ENCODE measurements around the gene MLN. TPM values are rescaled to one million over a fixed set of nuclear protein-coding genes. Genes with fewer than 3 reads are reported as not detected.

The MLN gene
- total RNA-seq, 2 donors from 2014 or later, result 0.48 TPM; not detected in 1

- no peaks in the 10 kb centered on the region for H3K36me3 ChIP-seq
- no peak for DNase-seq
- intact Hi-C loops (cut with DNase I), result no loop called here
These were observed 41.4 kb upstream of the MLN start for GRCh38 chr6:33845031-33845745.

GRCh38 chr6:33843131-33844121 is 39.6 kb upstream of the MLN start:
- H3K27me3 ChIP-seq, result no peaks in the 10 kb centered on the region
- no peak overlapping the region for H3K4me3 ChIP-seq
- no peak for DNase-seq

More at GRCh38 chr6:33845031-33845745, 41.4 kb upstream of the MLN start:
- H3K27me3 ChIP-seq, result no peaks in the 10 kb centered on the region
- no peaks in the 10 kb centered on the region for H3K9me3 ChIP-seq
- no peaks in the 10 kb centered on the region for H3K4me1 ChIP-seq
- no peak overlapping the region for H3K4me3 ChIP-seq
- no peak overlapping the region for H3K27ac ChIP-seq
- no peak overlapping the region for H3K9ac ChIP-seq (ENCODE audit: low read depth in 2 of 2, low read length in 2 of 2)
- TF ChIP-seq, protein P1, sequence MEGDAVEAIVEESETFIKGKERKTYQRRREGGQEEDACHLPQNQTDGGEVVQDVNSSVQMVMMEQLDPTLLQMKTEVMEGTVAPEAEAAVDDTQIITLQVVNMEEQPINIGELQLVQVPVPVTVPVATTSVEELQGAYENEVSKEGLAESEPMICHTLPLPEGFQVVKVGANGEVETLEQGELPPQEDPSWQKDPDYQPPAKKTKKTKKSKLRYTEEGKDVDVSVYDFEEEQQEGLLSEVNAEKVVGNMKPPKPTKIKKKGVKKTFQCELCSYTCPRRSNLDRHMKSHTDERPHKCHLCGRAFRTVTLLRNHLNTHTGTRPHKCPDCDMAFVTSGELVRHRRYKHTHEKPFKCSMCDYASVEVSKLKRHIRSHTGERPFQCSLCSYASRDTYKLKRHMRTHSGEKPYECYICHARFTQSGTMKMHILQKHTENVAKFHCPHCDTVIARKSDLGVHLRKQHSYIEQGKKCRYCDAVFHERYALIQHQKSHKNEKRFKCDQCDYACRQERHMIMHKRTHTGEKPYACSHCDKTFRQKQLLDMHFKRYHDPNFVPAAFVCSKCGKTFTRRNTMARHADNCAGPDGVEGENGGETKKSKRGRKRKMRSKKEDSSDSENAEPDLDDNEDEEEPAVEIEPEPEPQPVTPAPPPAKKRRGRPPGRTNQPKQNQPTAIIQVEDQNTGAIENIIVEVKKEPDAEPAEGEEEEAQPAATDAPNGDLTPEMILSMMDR (IDR thresholded peaks at IDR 0.05), result no peak

DNA sequence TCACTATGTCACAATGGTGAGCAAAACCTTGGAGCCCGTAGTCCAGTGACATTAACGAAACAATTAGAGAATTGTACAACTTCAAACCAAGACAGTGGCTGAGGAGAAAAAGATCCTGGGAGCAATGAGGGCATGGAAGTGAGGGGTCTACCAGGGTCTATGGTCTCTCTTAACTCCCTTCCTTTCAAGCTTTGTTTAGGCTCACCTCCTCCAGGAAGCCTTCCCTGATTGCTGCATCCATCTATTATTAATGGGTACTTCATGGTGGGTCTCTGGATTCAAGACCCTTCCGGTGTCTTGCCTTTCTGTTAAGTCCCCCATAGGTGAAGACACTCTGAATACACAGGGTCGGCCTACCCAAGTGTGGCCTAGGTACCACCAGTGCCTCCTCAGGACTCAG is 38.1 kb upstream of the MLN start:
- Histone ChIP-seq H3K27ac (no peak overlapping the region), H3K9ac (ENCODE audit: low read depth in 2 of 2, low read length in 2 of 2) (no peak overlapping the region), H3K4me1 (no peaks in the 10 kb centered on the region), H3K9me3 (no peaks in the 10 kb centered on the region), H3K4me3 (no peak overlapping the region), H3K27me3 (no peaks in the 10 kb centered on the region), H3K36me3 (no peaks in the 10 kb centered on the region)
- TF ChIP-seq, protein P1 (IDR thresholded peaks at IDR 0.05), result no peak
- intact Hi-C loops (cut with DNase I), result no loop called here
- no peak for DNase-seq

More at GRCh38 chr6:33843131-33844121, 39.6 kb upstream of the MLN start:
- Histone ChIP-seq H3K36me3 (no peaks in the 10 kb centered on the region), H3K9me3 (no peaks in the 10 kb centered on the region), H3K9ac (ENCODE audit: low read depth in 2 of 2, low read length in 2 of 2) (no peak overlapping the region), H3K27ac (no peak overlapping the region), H3K4me1 (no peaks in the 10 kb centered on the region)
- intact Hi-C loops (cut with DNase I), result no loop called here
- TF ChIP-seq, protein P1 (IDR thresholded peaks at IDR 0.05), result no peak

DNA sequence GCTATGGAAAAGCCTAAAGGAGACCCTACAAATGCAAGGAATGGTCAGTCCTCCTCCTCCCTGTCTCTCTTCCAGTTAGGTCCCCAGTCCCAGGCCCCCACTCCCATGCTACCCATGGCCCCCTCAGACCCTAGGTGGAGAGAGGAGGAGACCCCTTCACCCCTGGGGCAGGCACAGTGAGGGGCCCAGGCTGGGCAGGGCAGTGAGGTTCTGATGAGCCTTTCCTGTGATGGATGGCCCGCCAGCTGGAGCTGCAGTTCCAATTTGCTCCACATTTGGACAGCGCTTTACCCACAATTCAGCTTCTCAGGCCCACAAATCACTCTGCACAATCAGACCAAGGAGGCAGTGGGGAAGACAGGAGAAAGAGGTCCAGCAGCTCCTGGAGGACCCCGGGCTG is 37.3 kb upstream of the MLN start:
- Histone ChIP-seq H3K36me3 (no peaks in the 10 kb centered on the region), H3K9ac (ENCODE audit: low read depth in 2 of 2, low read length in 2 of 2) (no peak overlapping the region), H3K27me3 (no peaks in the 10 kb centered on the region), H3K4me1 (no peaks in the 10 kb centered on the region), H3K4me3 (no peak overlapping the region), H3K27ac (no peak overlapping the region), H3K9me3 (no peaks in the 10 kb centered on the region)
- TF ChIP-seq, protein P1 (IDR thresholded peaks at IDR 0.05), result no peak
- no peak for DNase-seq
- intact Hi-C loops (cut with DNase I), result no loop called here

DNA sequence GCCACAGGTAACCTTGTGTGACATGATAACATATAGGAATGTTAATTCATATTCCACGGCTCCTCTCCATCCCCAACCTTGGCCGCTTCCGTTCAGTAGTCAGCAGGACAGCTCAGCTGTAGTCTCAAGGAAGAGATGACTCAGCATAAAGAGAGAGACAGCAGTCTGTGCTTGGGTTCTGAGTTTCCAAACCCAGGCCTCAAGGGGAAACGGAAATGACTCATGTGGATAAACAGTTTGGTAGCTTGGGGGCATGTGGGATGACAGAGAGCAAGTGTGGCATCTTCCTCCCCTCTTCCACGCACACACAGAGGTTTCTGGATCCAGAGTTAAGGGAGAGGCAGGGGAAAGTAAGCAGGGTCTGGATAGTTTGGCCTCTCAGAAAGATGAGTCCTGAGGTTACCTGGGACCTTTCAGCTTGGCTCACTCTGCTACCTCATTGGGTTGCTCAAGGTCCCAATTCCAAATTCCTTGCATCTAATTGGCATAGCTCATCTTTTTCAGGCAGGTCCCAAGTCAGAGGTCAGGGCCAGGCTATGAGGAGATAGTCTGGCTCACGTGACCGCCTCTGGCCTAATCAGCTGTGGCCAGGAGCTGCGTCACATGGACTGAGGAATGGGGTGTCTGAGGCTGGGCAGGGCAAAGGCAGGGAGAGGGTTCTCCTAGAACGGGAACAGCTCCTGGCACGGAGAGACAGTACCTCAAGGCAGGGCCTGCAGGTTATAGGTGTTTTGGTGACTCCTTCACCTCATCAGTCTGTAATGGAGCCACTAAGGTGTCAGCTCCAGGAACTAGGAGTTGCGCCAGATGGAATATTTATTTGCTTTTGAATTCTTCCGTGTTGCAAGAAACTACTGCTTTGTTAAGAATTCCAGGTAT is 36.5 kb upstream of the MLN start:
- no peaks in the 10 kb centered on the region for H3K9me3 ChIP-seq
- no peaks in the 10 kb centered on the region for H3K27me3 ChIP-seq
- no peaks in the 10 kb centered on the region for H3K4me1 ChIP-seq
- no peak overlapping the region for H3K9ac ChIP-seq (ENCODE audit: low read depth in 2 of 2, low read length in 2 of 2)
- H3K36me3 ChIP-seq, result no peaks in the 10 kb centered on the region
- DNase-seq, result peak; percentile 35
- TF ChIP-seq, protein P1 (IDR thresholded peaks at IDR 0.05), result no peak
- no peak overlapping the region for H3K27ac ChIP-seq
- H3K4me3 ChIP-seq, result no peak overlapping the region
- intact Hi-C loops (cut with DNase I), result no loop called here

All from colonic mucosa (tissue), 4 donors.